Measurements from ENCODE around the gene CTNNA2.

Gene CTNNA2

GRCh38 chr2:79861059-79861374 is 348.2 kb downstream of the CTNNA2 start:
- ATAC-seq, result no peak
- TF ChIP-seq ZFP30 (CRISPR knock-in tag; IDR thresholded peaks at IDR 0.05), result no peak
- no peak for TF ChIP-seq GLIS3 (CRISPR knock-in tag; IDR thresholded peaks at IDR 0.05)
- no peak for TF ChIP-seq ARNTL (CRISPR knock-in tag; IDR thresholded peaks at IDR 0.05; ENCODE audit: borderline replicate concordance, low read depth)
- no peak for TF ChIP-seq SNAI2 (CRISPR knock-in tag; IDR thresholded peaks at IDR 0.05)
- no peak for TF ChIP-seq PPARA (CRISPR knock-in tag; IDR thresholded peaks at IDR 0.05; ENCODE audit: borderline replicate concordance)
- TF ChIP-seq CREB5 (CRISPR knock-in tag; IDR thresholded peaks at IDR 0.05; ENCODE audit: low read depth), result no peak
- no peak for TF ChIP-seq CSDC2 (CRISPR knock-in tag; IDR thresholded peaks at IDR 0.05)
- no peak for TF ChIP-seq TSHZ2 (CRISPR knock-in tag; IDR thresholded peaks at IDR 0.05)

- TF ChIP-seq BACH2 (CRISPR knock-in tag; IDR thresholded peaks at IDR 0.05; ENCODE audit: borderline replicate concordance), result no peak
- no peak for ATAC-seq
Observed at GRCh38 chr2:79862756-79863155, 349.9 kb downstream of the CTNNA2 start.

GRCh38 chr2:79872656-79873055 is 359.8 kb downstream of the CTNNA2 start:
- no peak for TF ChIP-seq ZFP30 (CRISPR knock-in tag; IDR thresholded peaks at IDR 0.05)
- TF ChIP-seq POU6F1 (CRISPR knock-in tag; IDR thresholded peaks at IDR 0.05; ENCODE audit: borderline replicate concordance, low read depth), result no peak
- TF ChIP-seq ISL1 (CRISPR knock-in tag; IDR thresholded peaks at IDR 0.05), result no peak
- TF ChIP-seq SNAI2 (CRISPR knock-in tag; IDR thresholded peaks at IDR 0.05), result no peak
- no peak for TF ChIP-seq ZFP3 (CRISPR knock-in tag; IDR thresholded peaks at IDR 0.05)
- no peak for TF ChIP-seq ZNF8 (CRISPR knock-in tag; IDR thresholded peaks at IDR 0.05)
- TF ChIP-seq ESRRG (CRISPR knock-in tag; IDR thresholded peaks at IDR 0.05), result no peak
- TF ChIP-seq PPARA (CRISPR knock-in tag; IDR thresholded peaks at IDR 0.05; ENCODE audit: borderline replicate concordance), result no peak
- TF ChIP-seq CSRNP3 (CRISPR knock-in tag; IDR thresholded peaks at IDR 0.05), result no peak
- no peak for TF ChIP-seq GLIS3 (CRISPR knock-in tag; IDR thresholded peaks at IDR 0.05)
- TF ChIP-seq OSR1 (CRISPR knock-in tag; IDR thresholded peaks at IDR 0.05), result no peak
- TF ChIP-seq TCF4 (CRISPR knock-in tag; IDR thresholded peaks at IDR 0.05; ENCODE audit: borderline replicate concordance), result no peak
- TF ChIP-seq CSDC2 (CRISPR knock-in tag; IDR thresholded peaks at IDR 0.05), result no peak
- no peak for TF ChIP-seq TOX (CRISPR knock-in tag; IDR thresholded peaks at IDR 0.05; ENCODE audit: borderline replicate concordance)
- TF ChIP-seq ZNF70 (CRISPR knock-in tag; IDR thresholded peaks at IDR 0.05), result no peak
- no peak for ATAC-seq

- ATAC-seq, result no peak
- no peak for TF ChIP-seq ZNF70 (CRISPR knock-in tag; IDR thresholded peaks at IDR 0.05)
- no peak for TF ChIP-seq CREB5 (CRISPR knock-in tag; IDR thresholded peaks at IDR 0.05; ENCODE audit: low read depth)
- no peak for TF ChIP-seq OSR1 (CRISPR knock-in tag; IDR thresholded peaks at IDR 0.05)
- no peak for TF ChIP-seq PPARA (CRISPR knock-in tag; IDR thresholded peaks at IDR 0.05; ENCODE audit: borderline replicate concordance)
- TF ChIP-seq CSRNP3 (CRISPR knock-in tag; IDR thresholded peaks at IDR 0.05), result no peak
Observed at GRCh38 chr2:79874015-79874414, 361.2 kb downstream of the CTNNA2 start.
